Loucy (cell line): ENCODE data around the gene RPL39L.

Experiments used
- H2AFZ ChIP-seq: fragments of 200-600 bp; sonication (generic); 2 replicates; pipeline ENCODE4 v1.6.0; 2016; ENCODE audit warnings: antibody characterized with exemption, mild to moderate bottlenecking, low read length, moderate library complexity
- H3F3A ChIP-seq: fragments of 200-600 bp; 2 replicates; pipeline ENCODE4 v1.6.0; 2016; ENCODE audit warnings: antibody characterized with exemption, low read depth, mild to moderate bottlenecking
- H3K27me3 ChIP-seq: fragments of 200-600 bp; sonication (generic); 2 replicates; pipeline ENCODE4 v1.6.1; 2014; ENCODE audit warnings: low read length, mild to moderate bottlenecking; ENCODE audit not compliant: insufficient read depth, poor library complexity, severe bottlenecking
- H3K36me3 ChIP-seq: fragments of 200-600 bp; sonication (generic); 2 replicates; pipeline ENCODE4 v1.6.1; 2016; ENCODE audit warnings: low read length; ENCODE audit not compliant: insufficient read depth
- H3K4me1 ChIP-seq: fragments of 200-600 bp; sonication (generic); 2 replicates; pipeline ENCODE4 v1.5.1; 2014; ENCODE audit warnings: low read length, mild to moderate bottlenecking; ENCODE audit not compliant: insufficient read depth, poor library complexity, severe bottlenecking
- H3K4me2 ChIP-seq: fragments of 200-600 bp; sonication (generic); 2 replicates; pipeline ENCODE4 v1.6.0; 2014; ENCODE audit warnings: antibody characterized with exemption, low read length, low read depth, mild to moderate bottlenecking; ENCODE audit not compliant: poor library complexity, severe bottlenecking
- H3K4me3 ChIP-seq: fragments of 200-600 bp; sonication (generic); 2 replicates; pipeline ENCODE4 v1.5.1; 2014; ENCODE audit warnings: low read length, mild to moderate bottlenecking, mixed read lengths; ENCODE audit not compliant: poor library complexity, severe bottlenecking
- H3K79me2 ChIP-seq: fragments of 200-600 bp; sonication (generic); 2 replicates; pipeline ENCODE4 v1.6.1; 2014; ENCODE audit warnings: low read length; ENCODE audit not compliant: insufficient read depth
- H3K9ac ChIP-seq: fragments of 200-600 bp; sonication (generic); 2 replicates; pipeline ENCODE4 v1.6.0; 2014; ENCODE audit warnings: mild to moderate bottlenecking, low read depth, low read length, moderate library complexity; ENCODE audit not compliant: poor library complexity, severe bottlenecking
- H3K9me2 ChIP-seq: fragments of 200-600 bp; sonication (generic); replicated peaks from 2 replicates; pipeline ENCODE4 v1.6.1; 2016; ENCODE audit warnings: low read depth, low read length, mixed read lengths
- H3K9me3 ChIP-seq: fragments of 200-600 bp; sonication (generic); 2 replicates; pipeline ENCODE4 v1.6.1; 2014; ENCODE audit warnings: mild to moderate bottlenecking, antibody characterized with exemption, low read length, low read depth; ENCODE audit not compliant: insufficient read depth
- H4K20me1 ChIP-seq: fragments of 200-600 bp; sonication (generic); 2 replicates; pipeline ENCODE4 v1.6.0; 2014; ENCODE audit warnings: antibody characterized with exemption, low read length, mild to moderate bottlenecking; ENCODE audit not compliant: insufficient read depth, poor library complexity, severe bottlenecking
- EZH2phosphoT487 ChIP-seq: fragments of 200-600 bp; IDR thresholded peaks from 2 replicates; pipeline ENCODE4 v1.6.1; 2018; ENCODE audit warnings: antibody characterized with exemption, mild to moderate bottlenecking, moderate library complexity, borderline replicate concordance
- TF ChIP-seq, protein P1 (sequence below): fragments of 200-600 bp; sonication (generic); conservative IDR thresholded peaks from 2 replicates; pipeline ENCODE4 v1.5.1; 2014; ENCODE audit warnings: mild to moderate bottlenecking, antibody characterized with exemption, low read length

Gene RPL39L

DNA sequence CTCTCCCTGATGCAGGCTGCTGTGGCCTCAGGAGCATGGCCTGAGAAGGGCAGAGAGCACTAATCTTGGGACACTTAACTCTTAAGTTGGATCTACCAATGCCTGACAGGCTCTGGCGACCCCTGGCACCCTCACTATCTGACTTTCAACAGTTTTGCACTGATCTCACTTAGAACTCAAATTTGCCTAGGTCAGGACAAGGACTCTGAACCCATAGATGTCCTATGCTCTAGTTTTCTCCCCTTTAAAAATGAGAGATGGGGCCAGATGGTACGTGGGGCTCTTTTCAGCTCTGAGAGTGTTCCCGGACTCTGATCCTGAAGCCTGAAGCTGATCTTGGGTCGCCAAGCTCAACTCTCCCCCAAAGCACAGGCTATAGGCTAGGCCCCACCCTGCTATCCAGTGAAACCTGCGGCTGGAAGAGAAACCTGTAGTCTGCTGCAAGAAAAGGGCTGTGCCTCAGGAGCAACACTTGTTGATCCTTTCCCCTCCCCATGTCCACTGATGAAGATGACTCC is 65.7 kb downstream of the RPL39L start:
- H3K9me2 ChIP-seq: no peaks in the 10 kb centered on the region
- no peaks in the 10 kb centered on the region for H3F3A ChIP-seq
- H3K4me2 ChIP-seq: no peak overlapping the region
- H3K36me3 ChIP-seq: peaks cover 62% of the 10 kb centered on the region; the same call in 1 of the 2 replicates
- H2AFZ ChIP-seq: no peak overlapping the region
- TF ChIP-seq, protein P1, sequence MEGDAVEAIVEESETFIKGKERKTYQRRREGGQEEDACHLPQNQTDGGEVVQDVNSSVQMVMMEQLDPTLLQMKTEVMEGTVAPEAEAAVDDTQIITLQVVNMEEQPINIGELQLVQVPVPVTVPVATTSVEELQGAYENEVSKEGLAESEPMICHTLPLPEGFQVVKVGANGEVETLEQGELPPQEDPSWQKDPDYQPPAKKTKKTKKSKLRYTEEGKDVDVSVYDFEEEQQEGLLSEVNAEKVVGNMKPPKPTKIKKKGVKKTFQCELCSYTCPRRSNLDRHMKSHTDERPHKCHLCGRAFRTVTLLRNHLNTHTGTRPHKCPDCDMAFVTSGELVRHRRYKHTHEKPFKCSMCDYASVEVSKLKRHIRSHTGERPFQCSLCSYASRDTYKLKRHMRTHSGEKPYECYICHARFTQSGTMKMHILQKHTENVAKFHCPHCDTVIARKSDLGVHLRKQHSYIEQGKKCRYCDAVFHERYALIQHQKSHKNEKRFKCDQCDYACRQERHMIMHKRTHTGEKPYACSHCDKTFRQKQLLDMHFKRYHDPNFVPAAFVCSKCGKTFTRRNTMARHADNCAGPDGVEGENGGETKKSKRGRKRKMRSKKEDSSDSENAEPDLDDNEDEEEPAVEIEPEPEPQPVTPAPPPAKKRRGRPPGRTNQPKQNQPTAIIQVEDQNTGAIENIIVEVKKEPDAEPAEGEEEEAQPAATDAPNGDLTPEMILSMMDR: no peak
- TF ChIP-seq EZH2phosphoT487: no peak
- H3K79me2 ChIP-seq: no peaks in the 10 kb centered on the region
- no peak overlapping the region for H3K4me3 ChIP-seq
- no peaks in the 10 kb centered on the region for H3K9me3 ChIP-seq
- H3K9ac ChIP-seq: no peak overlapping the region
- H4K20me1 ChIP-seq: no peaks in the 10 kb centered on the region
- H3K4me1 ChIP-seq: no peaks in the 10 kb centered on the region
- no peaks in the 10 kb centered on the region for H3K27me3 ChIP-seq

DNA sequence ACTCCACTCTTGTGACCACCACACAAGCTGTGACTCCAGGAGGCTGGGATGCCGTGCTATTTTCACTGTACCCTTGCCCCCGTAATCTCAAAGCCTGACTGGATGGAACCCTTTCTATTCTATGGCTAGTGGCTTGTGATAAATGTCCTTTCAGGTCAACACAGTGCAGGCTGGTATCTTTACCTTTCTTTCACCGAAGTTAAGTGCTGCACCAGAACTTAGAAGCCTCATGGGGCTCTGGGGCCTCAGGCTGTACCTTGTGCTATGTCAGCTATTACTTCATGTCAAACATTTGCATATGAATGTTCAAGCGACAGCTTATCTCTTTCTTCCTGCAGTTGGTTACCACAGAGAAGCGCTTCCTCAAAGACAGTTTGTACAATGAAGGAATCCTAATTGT is 66.8 kb downstream of the RPL39L start:
- no peak overlapping the region for H3K4me3 ChIP-seq
- H3K27me3 ChIP-seq: no peaks in the 10 kb centered on the region
- H3K79me2 ChIP-seq: no peaks in the 10 kb centered on the region
- no peaks in the 10 kb centered on the region for H4K20me1 ChIP-seq
- H2AFZ ChIP-seq: no peak overlapping the region
- no peak overlapping the region for H3K4me2 ChIP-seq
- no peaks in the 10 kb centered on the region for H3F3A ChIP-seq
- no peaks in the 10 kb centered on the region for H3K4me1 ChIP-seq
- no peaks in the 10 kb centered on the region for H3K9me2 ChIP-seq
- TF ChIP-seq, protein P1: no peak
- no peak for TF ChIP-seq EZH2phosphoT487
- H3K9me3 ChIP-seq: no peaks in the 10 kb centered on the region
- peaks cover 58% of the 10 kb centered on the region; the same call in 1 of the 2 replicates for H3K36me3 ChIP-seq
- H3K9ac ChIP-seq: no peak overlapping the region

DNA sequence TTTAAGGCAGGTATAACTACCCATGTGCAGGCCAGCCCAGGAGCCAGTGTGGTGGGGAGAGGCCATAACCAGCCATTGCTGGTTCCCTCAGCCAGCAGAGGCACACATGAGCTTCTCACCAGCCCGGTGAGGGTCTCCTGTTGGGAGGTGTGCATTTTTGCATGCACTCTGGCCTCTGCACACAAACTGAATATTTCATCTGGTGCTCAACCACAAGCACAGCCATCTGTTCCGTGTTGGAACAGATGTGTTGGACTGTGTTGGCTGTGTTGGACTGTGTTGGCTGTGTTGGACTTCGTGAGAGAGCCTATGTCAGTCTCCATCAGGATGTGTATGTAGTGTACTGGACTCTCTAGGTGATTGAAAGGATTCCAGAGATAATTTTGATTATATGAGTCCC is 67.2 kb downstream of the RPL39L start:
- Histone ChIP-seq H4K20me1 (no peaks in the 10 kb centered on the region), H2AFZ (no peak overlapping the region), H3K4me3 (no peak overlapping the region), H3K4me2 (no peak overlapping the region), H3K27me3 (no peaks in the 10 kb centered on the region), H3K9me2 (no peaks in the 10 kb centered on the region), H3K79me2 (no peaks in the 10 kb centered on the region), H3F3A (no peaks in the 10 kb centered on the region), H3K9ac (no peak overlapping the region), H3K9me3 (no peaks in the 10 kb centered on the region), H3K36me3 (peaks cover 54% of the 10 kb centered on the region; the same call in 1 of the 2 replicates), H3K4me1 (no peaks in the 10 kb centered on the region)
- TF ChIP-seq, protein P1: no peak
- no peak for TF ChIP-seq EZH2phosphoT487
